MM.1S (cell line): ENCODE results near the gene RIPK1.

Experiments
- DNase-seq: peaks from one replicate; pipeline ENCODE4 v3.0.0-alpha.2; 2015
- H2AFZ ChIP-seq: fragments of 300-600 bp; sonication (generic); 2 replicates; pipeline ENCODE4 v1.6.0; 2016; ENCODE audit warnings: antibody characterized with exemption, low read length
- H3F3A ChIP-seq: fragments of 300-600 bp; sonication (generic); 2 replicates; pipeline ENCODE4 v1.6.1; 2016; ENCODE audit warnings: mild to moderate bottlenecking, antibody characterized with exemption, low read length, moderate library complexity, mixed read lengths; ENCODE audit not compliant: insufficient read depth
- H3K27ac ChIP-seq: fragments of 300-600 bp; sonication (generic); 2 replicates; pipeline ENCODE4 v1.5.1; 2016; ENCODE audit warnings: mild to moderate bottlenecking, low read length
- H3K27me3 ChIP-seq: fragments of 300-600 bp; sonication (generic); replicated peaks from 2 replicates; pipeline ENCODE4 v1.6.0; 2016; ENCODE audit warnings: low read length; ENCODE audit not compliant: insufficient read depth
- H3K36me3 ChIP-seq: fragments of 300-600 bp; sonication (generic); replicated peaks from 2 replicates; pipeline ENCODE4 v1.6.1; 2016; ENCODE audit warnings: mild to moderate bottlenecking, low read length, mixed read lengths; ENCODE audit not compliant: insufficient read depth
- H3K4me1 ChIP-seq: fragments of 300-600 bp; sonication (generic); 2 replicates; pipeline ENCODE4 v1.6.1; 2016; ENCODE audit warnings: low read length, mixed read lengths
- H3K4me2 ChIP-seq: fragments of 300-600 bp; sonication (generic); 2 replicates; pipeline ENCODE4 v1.6.0; 2016; ENCODE audit warnings: low read depth, low read length
- H3K4me3 ChIP-seq: fragments of 300-600 bp; sonication (generic); 2 replicates; pipeline ENCODE4 v1.5.1; 2016; ENCODE audit warnings: low read length, mixed read lengths
- H3K79me2 ChIP-seq: fragments of 300-600 bp; sonication (generic); 2 replicates; pipeline ENCODE4 v1.6.1; 2016; ENCODE audit warnings: mixed run types, low read length, mixed read lengths
- H3K9ac ChIP-seq: fragments of 300-600 bp; sonication (generic); 2 replicates; pipeline ENCODE4 v1.6.1; 2016; ENCODE audit warnings: low read length, mixed read lengths
- H3K9me2 ChIP-seq: fragments of 300-600 bp; sonication (generic); replicated peaks from 2 replicates; pipeline ENCODE4 v1.6.1; 2016; ENCODE audit warnings: mild to moderate bottlenecking, low read length, mixed read lengths; ENCODE audit not compliant: insufficient read depth
- H3K9me3 ChIP-seq: fragments of 300-600 bp; sonication (generic); replicated peaks from 2 replicates; pipeline ENCODE4 v1.6.1; 2016; ENCODE audit warnings: mild to moderate bottlenecking, low read length, mixed read lengths; ENCODE audit not compliant: insufficient read depth
- H4K20me1 ChIP-seq: fragments of 300-600 bp; sonication (generic); 2 replicates; pipeline ENCODE4 v1.6.1; 2016; ENCODE audit warnings: mild to moderate bottlenecking, low read length, moderate library complexity, mixed read lengths; ENCODE audit not compliant: insufficient read depth
- CTCF ChIP-seq: fragments of 300-600 bp; sonication (generic); IDR thresholded peaks from 2 replicates; pipeline ENCODE4 v1.5.1; 2016; ENCODE audit warnings: antibody characterized with exemption, low read length, mixed read lengths
- EZH2 ChIP-seq: fragments of 300-600 bp; sonication (generic); optimal IDR thresholded peaks from 2 replicates; pipeline ENCODE3; 2017; ENCODE audit warnings: low read depth, mild to moderate bottlenecking, antibody characterized with exemption, low read length, mixed read lengths
- EZH2phosphoT487 ChIP-seq: fragments of 300-600 bp; sonication (generic); IDR thresholded peaks from 2 replicates; pipeline ENCODE4 v1.6.1; 2018; ENCODE audit warnings: antibody characterized with exemption, low read length

Gene RIPK1

GRCh38 chr6:3143158-3143557 lies 74.9 kb downstream of the RIPK1 start:
- H3K9ac ChIP-seq, result no peak overlapping the region

GRCh38 chr6:3144571-3144970 lies 76.3 kb downstream of the RIPK1 start:
- no peak overlapping the region for H3K27ac ChIP-seq
- no peak for TF ChIP-seq EZH2phosphoT487
- no peak for TF ChIP-seq CTCF
- TF ChIP-seq EZH2, result no peak
- H4K20me1 ChIP-seq, result no peaks in the 10 kb centered on the region
- no peaks in the 10 kb centered on the region for H3F3A ChIP-seq
- H3K9me2 ChIP-seq, result no peaks in the 10 kb centered on the region
- no peak overlapping the region for H3K4me3 ChIP-seq
- DNase-seq, result no peak
- no peak overlapping the region for H2AFZ ChIP-seq
- H3K27me3 ChIP-seq, result no peaks in the 10 kb centered on the region
- no peaks in the 10 kb centered on the region for H3K79me2 ChIP-seq
- no peaks in the 10 kb centered on the region for H3K4me1 ChIP-seq
- H3K4me2 ChIP-seq, result no peak overlapping the region
- H3K9me3 ChIP-seq, result no peaks in the 10 kb centered on the region
- no peaks in the 10 kb centered on the region for H3K36me3 ChIP-seq
- no peak overlapping the region for H3K9ac ChIP-seq

More at GRCh38 chr6:3143158-3143557, 74.9 kb downstream of the RIPK1 start:
- no peak overlapping the region for H3K4me3 ChIP-seq
- H3K4me2 ChIP-seq, result no peak overlapping the region
- H2AFZ ChIP-seq, result no peak overlapping the region
- no peak for DNase-seq
- H3K9me2 ChIP-seq, result no peaks in the 10 kb centered on the region
- TF ChIP-seq EZH2 (no peak), CTCF (no peak), EZH2phosphoT487 (no peak)
- H4K20me1 ChIP-seq, result no peaks in the 10 kb centered on the region
- no peak overlapping the region for H3K27ac ChIP-seq
- no peaks in the 10 kb centered on the region for H3K9me3 ChIP-seq
- H3F3A ChIP-seq, result no peaks in the 10 kb centered on the region
- H3K36me3 ChIP-seq, result no peaks in the 10 kb centered on the region
- H3K27me3 ChIP-seq, result no peaks in the 10 kb centered on the region
- no peaks in the 10 kb centered on the region for H3K79me2 ChIP-seq
- H3K4me1 ChIP-seq, result no peaks in the 10 kb centered on the region

GRCh38 chr6:3147914-3148757 lies 79.8 kb downstream of the RIPK1 start:
- Histone ChIP-seq H3K79me2 (no peaks in the 10 kb centered on the region), H4K20me1 (no peaks in the 10 kb centered on the region), H3K9me3 (no peaks in the 10 kb centered on the region), H3K9ac (no peak overlapping the region), H2AFZ (no peak overlapping the region), H3K36me3 (no peaks in the 10 kb centered on the region), H3K9me2 (no peaks in the 10 kb centered on the region), H3F3A (no peaks in the 10 kb centered on the region), H3K27me3 (no peaks in the 10 kb centered on the region), H3K4me1 (no peaks in the 10 kb centered on the region), H3K27ac (no peak overlapping the region), H3K4me3 (no peak overlapping the region), H3K4me2 (no peak overlapping the region)
- TF ChIP-seq EZH2phosphoT487, result no peak
- no peak for DNase-seq

- Histone ChIP-seq H3K9ac (no peak overlapping the region), H3K9me3 (no peaks in the 10 kb centered on the region), H3K79me2 (no peaks in the 10 kb centered on the region), H3K36me3 (no peaks in the 10 kb centered on the region), H3K27ac (no peak overlapping the region), H3F3A (no peaks in the 10 kb centered on the region), H3K4me3 (no peak overlapping the region), H4K20me1 (no peaks in the 10 kb centered on the region), H2AFZ (no peak overlapping the region), H3K4me2 (no peak overlapping the region), H3K9me2 (no peaks in the 10 kb centered on the region), H3K27me3 (no peaks in the 10 kb centered on the region), H3K4me1 (no peaks in the 10 kb centered on the region)
- TF ChIP-seq CTCF, result no peak
- no peak for TF ChIP-seq EZH2phosphoT487
- no peak for TF ChIP-seq EZH2
- no peak for DNase-seq
These were observed 83.4 kb downstream of the RIPK1 start for GRCh38 chr6:3151691-3152090.
